B cell (primary cell): Measurements from ENCODE around the gene GSTA1. TPM values are rescaled to one million over a fixed set of nuclear protein-coding genes. Genes with fewer than 3 reads are reported as not detected.
"Not testable (repeated sequence)": the region's sequence is repeated elsewhere in the genome, so short reads cannot be mapped to it uniquely, and the experiment has no call there.

Source experiments
- ATAC-seq: fragments of 200-7000 bp; cut with Tn5 transposase; one replicate; pipeline ENCODE4 v1.10.0; 2021; ENCODE audit warnings: low read depth, mild to moderate bottlenecking, moderate number of reproducible peaks, moderate library complexity
- CTCF ChIA-PET: fragments of 350-600 bp; sonication (Branson Sonifier 250); formaldehyde crosslinking; loops from one replicate; lab custom pipeline; 2021; ENCODE audit warnings: antibody characterized with exemption, inconsistent platforms; lab: Charles Lee
- POLR2A ChIA-PET: fragments of 350-600 bp; sonication (Branson Sonifier 250); formaldehyde crosslinking; loops from one replicate; lab custom pipeline; 2021; ENCODE audit warnings: antibody characterized with exemption; lab: Charles Lee
- DNase-seq: peaks from one replicate; pipeline ENCODE4 v3.0.0; 2013
- H2AFZ ChIP-seq: 2 replicates; pipeline ENCODE4 v1.6.1; 2012; ENCODE audit warnings: mild to moderate bottlenecking, low read depth, low read length; ENCODE audit not compliant: insufficient read depth, poor library complexity, severe bottlenecking
- H3K27ac ChIP-seq, 2 donors: 1 replicate in 1 of 2; 2 replicates in 1 of 2; pipeline ENCODE4 v1.5.1; 2012 to 2013; ENCODE audit warnings: low read length in 2 of 2, mild to moderate bottlenecking in 2 of 2, moderate library complexity in 1 of 2
- H3K27me3 ChIP-seq, 4 experiments: fragments of 200-600 bp in 1 of 4; sonication (generic) in 1 of 4; replicated peaks in 1 of 4; 1 replicate in 2 of 4; 2 replicates in 2 of 4; pipeline versions ENCODE4 v1.6.1 to v1.7.0; 2013 to 2016; ENCODE audit warnings: low read length in 3 of 4, mild to moderate bottlenecking in 2 of 4, mixed read lengths in 1 of 4, moderate library complexity in 1 of 4; ENCODE audit not compliant: insufficient read depth in 4 of 4, control insufficient read depth in 3 of 4; ENCODE audit errors: control extremely low read depth in 1 of 4
- H3K36me3 ChIP-seq, 2 experiments: replicated peaks in 1 of 2; 1 replicate in 1 of 2; 2 replicates in 1 of 2; pipeline versions ENCODE4 v1.6.1 to v1.7.1; 2013; ENCODE audit warnings: low read length in 1 of 2; ENCODE audit not compliant: insufficient read depth in 2 of 2, control insufficient read depth in 1 of 2; ENCODE audit errors: control extremely low read depth in 1 of 2, extremely low read depth in 1 of 2
- H3K4me1 ChIP-seq, 2 donors: fragments of 200-600 bp in 1 of 2; sonication (generic) in 1 of 2; 1 replicate in 1 of 2; 2 replicates in 1 of 2; pipeline versions ENCODE4 v1.5.1 to v1.6.1; 2013 to 2017; ENCODE audit warnings: low read length in 2 of 2; ENCODE audit not compliant: control insufficient read depth in 2 of 2, insufficient read depth in 2 of 2
- H3K4me2 ChIP-seq: replicated peaks from 2 replicates; pipeline ENCODE3; 2012; ENCODE audit warnings: mild to moderate bottlenecking, low read depth, low read length; ENCODE audit not compliant: poor library complexity, severe bottlenecking
- H3K4me3 ChIP-seq, 5 experiments: fragments of 200-600 bp in 1 of 5; sonication (generic) in 1 of 5; 1 replicate in 3 of 5; 2 replicates in 2 of 5; pipeline versions ENCODE4 v1.5.1 to v1.7.0; 2011 to 2016; ENCODE audit warnings: low read length in 4 of 5, mild to moderate bottlenecking in 4 of 5, low read depth in 2 of 5, control low read depth in 1 of 5, moderate library complexity in 1 of 5; ENCODE audit not compliant: insufficient read depth in 1 of 5; ENCODE audit errors: control extremely low read depth in 1 of 5, extremely low read depth in 1 of 5
- H3K79me2 ChIP-seq: fragments of 200-600 bp; sonication (generic); one replicate; pipeline ENCODE4 v1.6.0; 2016; ENCODE audit warnings: low read length; ENCODE audit not compliant: control insufficient read depth, insufficient read depth
- H3K9ac ChIP-seq: fragments of 200-600 bp; sonication (generic); 2 replicates; pipeline ENCODE4 v1.6.1; 2017; ENCODE audit warnings: mild to moderate bottlenecking, low read length, moderate library complexity
- H3K9me3 ChIP-seq, 3 donors: one replicate each; pipeline versions ENCODE4 v1.6.1 to v1.7.1; 2013; ENCODE audit warnings: low read length in 2 of 3; ENCODE audit not compliant: control insufficient read depth in 2 of 3, insufficient read depth in 1 of 3; ENCODE audit errors: control extremely low read depth in 1 of 3
- H4K20me1 ChIP-seq: 2 replicates; pipeline ENCODE4 v1.6.0; 2012; ENCODE audit warnings: mild to moderate bottlenecking, low read length; ENCODE audit not compliant: insufficient read depth, control insufficient read depth, poor library complexity, severe bottlenecking
- H3K27ac Mint-ChIP-seq: one replicate; pipeline ENCODE4 v1.8.0; 2021; ENCODE audit warnings: mixed read lengths
- H3K27me3 Mint-ChIP-seq: one replicate; pipeline ENCODE4 v1.8.0; 2021; ENCODE audit warnings: mixed read lengths
- H3K4me1 Mint-ChIP-seq: one replicate; pipeline ENCODE4 v1.8.0; 2021; ENCODE audit warnings: mixed read lengths
- H3K4me3 Mint-ChIP-seq: one replicate; pipeline ENCODE4 v1.8.0; 2021; ENCODE audit warnings: mixed read lengths
- H3K9me3 Mint-ChIP-seq: one replicate; pipeline ENCODE4 v1.8.0; 2022; ENCODE audit warnings: mixed read lengths; ENCODE audit not compliant: insufficient read depth
- EZH2 ChIP-seq: IDR thresholded peaks from 2 replicates; pipeline ENCODE4 v1.6.1; 2012; ENCODE audit warnings: borderline replicate concordance, low read depth, mild to moderate bottlenecking, moderate library complexity, low read length; ENCODE audit not compliant: insufficient read depth, poor library complexity, severe bottlenecking
- WGBS: methylation state at CpG from one replicate; pipeline ENCODE4 v1.1.5; 2013; ENCODE audit warnings: missing lambda C conversion rate; ENCODE audit not compliant: insufficient coverage; 5-methylcytosine and 5-hydroxymethylcytosine counted together
- intact Hi-C: fragments of 100-400 bp; cut with micrococcal nuclease; formaldehyde crosslinking; loops from one replicate; pipeline ENCODE4 v1.10.0; 2022
- polyA plus RNA-seq: library from polyadenylated mRNA; depleted of rRNA; stranded (reverse); fragments of >200 nt; gene quantifications from 2 replicates; pipeline ENCODE4 v1.2.3, GENCODE V29; 2012
- total RNA-seq, 2 donors: library from RNA; stranded (reverse); fragments of 120-200 nt in 1 of 2; gene quantifications; 1 replicate in 1 of 2; 2 replicates in 1 of 2; pipeline versions ENCODE4 v1.2.3 to v1.2.4, GENCODE V29; 2013 to 2022
- TF ChIP-seq, protein P1 (sequence below): fragments of 200-600 bp; IDR thresholded peaks from one replicate; pipeline ENCODE4 v1.8.0; 2022; ENCODE audit warnings: antibody characterized with exemption, mild to moderate bottlenecking

The GSTA1 gene
- total and polyA plus RNA-seq, 2 donors (not counting 1 experiment from before 2014, with no cell fraction given): not detected

DNA sequence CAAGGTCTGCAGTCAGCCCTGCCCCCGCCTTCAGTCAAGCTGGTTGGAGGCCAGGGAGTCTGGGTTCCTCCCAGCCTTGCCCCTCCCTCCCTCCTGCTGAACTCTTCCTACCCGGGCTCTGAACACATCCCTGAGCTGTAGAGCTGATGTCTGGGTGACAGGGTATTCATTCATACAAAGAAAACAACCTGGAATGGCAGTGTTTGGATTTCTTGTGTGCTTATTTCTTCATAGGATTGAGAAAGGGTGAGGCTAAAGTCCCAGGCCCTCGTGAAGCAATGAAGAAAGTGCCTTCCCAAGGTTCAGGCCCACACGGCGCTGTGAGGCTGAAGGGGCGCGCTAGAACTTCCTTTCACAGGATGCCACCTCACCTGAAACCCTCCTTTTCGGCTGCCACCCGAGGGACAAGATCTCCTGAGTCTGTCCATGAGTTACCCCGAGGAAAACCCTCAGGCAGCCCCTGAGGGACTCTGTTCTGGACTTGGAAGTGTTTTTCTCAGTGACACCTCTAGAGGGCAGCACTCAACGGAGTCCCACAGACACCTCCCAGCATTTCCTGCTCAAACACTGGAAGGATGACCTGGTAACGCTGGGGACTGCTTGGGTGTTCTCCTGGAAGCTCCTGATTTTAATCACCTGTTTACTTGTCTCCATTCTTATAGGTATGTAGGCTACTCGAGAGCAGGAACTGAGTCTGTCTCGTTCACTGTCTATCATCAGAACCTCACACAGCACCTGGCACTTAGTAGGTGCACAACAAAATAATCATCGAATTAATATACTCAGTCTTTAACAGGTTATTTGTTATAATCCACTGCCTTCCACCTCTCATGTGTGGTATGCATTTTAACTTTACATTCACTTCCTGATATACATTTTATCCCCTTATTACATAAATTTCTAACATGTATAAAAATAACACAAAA is 11.8 kb upstream of the GSTA1 start:
- ChIA-PET CTCF (interaction anchor here (1.4 to 2.0 kb wide), 2 partner anchors 9 to 226 kb away, joined by 3 to 5 read pairs; no protein-coding TSS in a partner anchor), POLR2A (no interaction called here)
- Mint-ChIP-seq H3K4me3 (no peak overlapping the region), H3K27me3 (peaks cover 21% of the 10 kb centered on the region), H3K4me1 (no peaks in the 10 kb centered on the region), H3K9me3 (no peaks in the 10 kb centered on the region), H3K27ac (no peak overlapping the region)
- Histone ChIP-seq H3K9me3 (no peaks in the 10 kb centered on the region), H2AFZ (no peak overlapping the region), H3K9ac (no peak overlapping the region), H3K36me3 (no peaks in the 10 kb centered on the region), H3K27ac (no peak overlapping the region), H3K4me2 (no peak overlapping the region), H3K27me3 (peaks cover 0 to 6% (median 1%) of the 10 kb centered on the region in 4 experiments), H3K4me1 (no peaks in the 10 kb centered on the region), H4K20me1 (no peaks in the 10 kb centered on the region), H3K79me2 (no peaks in the 10 kb centered on the region), H3K4me3 (no peak overlapping the region)
- intact Hi-C loops: no loop called here
- peak; percentile 40 for DNase-seq
- TF ChIP-seq EZH2: no peak
- TF ChIP-seq, protein P1, sequence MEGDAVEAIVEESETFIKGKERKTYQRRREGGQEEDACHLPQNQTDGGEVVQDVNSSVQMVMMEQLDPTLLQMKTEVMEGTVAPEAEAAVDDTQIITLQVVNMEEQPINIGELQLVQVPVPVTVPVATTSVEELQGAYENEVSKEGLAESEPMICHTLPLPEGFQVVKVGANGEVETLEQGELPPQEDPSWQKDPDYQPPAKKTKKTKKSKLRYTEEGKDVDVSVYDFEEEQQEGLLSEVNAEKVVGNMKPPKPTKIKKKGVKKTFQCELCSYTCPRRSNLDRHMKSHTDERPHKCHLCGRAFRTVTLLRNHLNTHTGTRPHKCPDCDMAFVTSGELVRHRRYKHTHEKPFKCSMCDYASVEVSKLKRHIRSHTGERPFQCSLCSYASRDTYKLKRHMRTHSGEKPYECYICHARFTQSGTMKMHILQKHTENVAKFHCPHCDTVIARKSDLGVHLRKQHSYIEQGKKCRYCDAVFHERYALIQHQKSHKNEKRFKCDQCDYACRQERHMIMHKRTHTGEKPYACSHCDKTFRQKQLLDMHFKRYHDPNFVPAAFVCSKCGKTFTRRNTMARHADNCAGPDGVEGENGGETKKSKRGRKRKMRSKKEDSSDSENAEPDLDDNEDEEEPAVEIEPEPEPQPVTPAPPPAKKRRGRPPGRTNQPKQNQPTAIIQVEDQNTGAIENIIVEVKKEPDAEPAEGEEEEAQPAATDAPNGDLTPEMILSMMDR: peak; percentile 79
- ATAC-seq: peak; percentile 47
- WGBS: 40% methylated on average over 8 of the region's 15 CpGs

DNA sequence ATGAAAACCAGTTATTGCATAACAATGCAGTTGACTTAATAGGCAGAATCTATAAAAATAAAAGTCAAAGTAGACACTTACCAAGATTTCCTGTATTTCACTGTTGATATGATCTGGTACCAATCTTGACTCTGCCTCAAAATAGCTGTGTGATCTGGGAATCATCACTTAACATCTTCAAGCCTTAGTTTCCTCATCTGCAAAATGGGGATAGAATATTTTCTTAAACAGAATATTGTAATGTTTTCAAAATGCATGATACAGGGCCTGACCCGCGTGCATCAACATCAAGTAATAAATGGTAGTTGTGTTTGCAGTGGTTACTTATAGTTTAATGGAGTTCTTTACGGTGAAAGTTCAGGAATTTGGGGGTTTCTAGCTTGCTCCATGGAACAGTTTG is 10.9 kb upstream of the GSTA1 start:
- H3K4me2 ChIP-seq, H3K4me3 ChIP-seq, H3K9me3 Mint-ChIP-seq, H3K79me2 ChIP-seq, H3K27ac ChIP-seq, H3K27me3 ChIP-seq, H3K27ac Mint-ChIP-seq, intact Hi-C loops, DNase-seq, H3K4me1 ChIP-seq, ATAC-seq, H3K4me3 Mint-ChIP-seq, POLR2A ChIA-PET, H3K9me3 ChIP-seq, H4K20me1 ChIP-seq, H3K9ac ChIP-seq, H3K4me1 Mint-ChIP-seq, H2AFZ ChIP-seq, H3K36me3 ChIP-seq: not testable (repeated sequence)
- WGBS: 77% methylated on average over 3 of the region's 3 CpGs
- CTCF ChIA-PET: interaction anchor here (2.0 kb wide), 1 partner anchor 8 kb away, joined by 5 read pairs; no protein-coding TSS in a partner anchor
- peaks cover 24% of the 10 kb centered on the region for H3K27me3 Mint-ChIP-seq

DNA sequence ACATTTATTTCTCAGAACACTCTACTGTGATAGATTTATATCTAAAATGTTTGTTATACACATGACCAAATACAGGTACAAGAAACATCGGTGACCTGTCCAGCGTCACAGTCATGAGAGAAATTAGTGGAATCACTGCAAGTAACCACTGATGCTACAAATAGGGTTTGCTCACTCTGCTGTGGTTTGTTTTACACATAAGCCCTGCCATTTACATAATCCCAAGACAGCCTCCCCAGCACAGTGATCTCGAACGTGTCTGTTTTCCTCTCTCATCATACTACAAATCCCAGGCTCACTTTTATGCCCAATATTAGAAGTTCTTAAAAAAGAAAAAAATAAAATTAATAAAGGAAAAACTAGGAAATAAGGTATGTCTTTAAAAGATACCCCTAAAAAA is 6.2 kb upstream of the GSTA1 start:
- H3K9ac ChIP-seq: not testable (repeated sequence)

More for the DNA sequence above, 6.2 kb upstream of the GSTA1 start:
- H3K27me3 Mint-ChIP-seq: peaks cover 34% of the 10 kb centered on the region
- no CpG with 5 or more reads among the region's 4 CpGs for WGBS
- POLR2A ChIA-PET, DNase-seq, H3K9me3 ChIP-seq, H3K4me3 ChIP-seq, H3K36me3 ChIP-seq, H4K20me1 ChIP-seq, H3K27ac ChIP-seq, H3K4me1 Mint-ChIP-seq, H3K9me3 Mint-ChIP-seq, ATAC-seq, CTCF ChIA-PET, H2AFZ ChIP-seq, H3K4me1 ChIP-seq, H3K4me3 Mint-ChIP-seq, intact Hi-C loops, H3K4me2 ChIP-seq, H3K27ac Mint-ChIP-seq, H3K79me2 ChIP-seq, H3K27me3 ChIP-seq: not testable (repeated sequence)
